ENCODE results near the gene STK32C.
A peak's percentile ranks its signal among the peaks of the same experiment; 100 is the strongest.

DNA sequence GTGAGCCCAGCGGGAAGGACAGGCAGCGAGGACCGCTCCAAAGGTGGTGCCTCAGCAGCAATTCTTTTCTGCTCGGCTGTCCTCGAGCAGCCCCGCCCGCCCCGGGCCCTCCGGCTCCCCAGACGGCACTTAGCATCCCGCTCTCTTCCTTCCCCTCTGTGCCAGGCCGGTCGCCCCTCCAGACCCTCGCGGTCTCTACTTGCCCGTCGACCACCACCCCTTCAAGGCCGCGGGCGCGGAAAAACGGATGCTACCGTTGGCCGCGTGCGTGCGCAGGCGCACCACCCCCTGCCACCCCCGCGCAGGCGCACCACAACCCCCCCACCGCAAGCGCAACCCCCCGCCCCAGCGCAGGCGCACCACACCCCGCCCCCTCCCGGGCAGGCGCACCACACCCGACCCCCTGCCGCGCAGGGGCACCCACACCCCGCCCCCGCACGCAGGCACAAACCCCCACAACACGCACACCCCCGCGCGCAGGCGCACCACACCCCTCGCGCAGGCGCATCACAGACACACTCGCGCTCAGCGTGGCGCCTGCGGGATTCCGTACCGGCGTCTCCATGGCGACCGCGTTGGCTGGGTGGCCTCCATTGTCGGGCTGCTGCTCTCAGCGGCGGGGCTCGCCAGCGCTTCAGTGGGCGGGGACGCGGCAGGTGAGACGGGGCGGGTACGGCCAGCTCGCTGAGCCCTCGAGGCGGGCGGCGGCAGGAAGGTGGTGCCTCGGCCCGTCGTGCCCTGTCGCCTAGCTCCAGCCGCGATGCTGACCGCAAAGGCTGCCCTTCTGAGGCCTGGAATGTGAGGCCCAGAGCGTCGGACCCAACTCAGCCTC is 24.1 kb upstream of the STK32C start, which contains the start of gene LRRC27:
- TF ChIP-seq, protein P1, sequence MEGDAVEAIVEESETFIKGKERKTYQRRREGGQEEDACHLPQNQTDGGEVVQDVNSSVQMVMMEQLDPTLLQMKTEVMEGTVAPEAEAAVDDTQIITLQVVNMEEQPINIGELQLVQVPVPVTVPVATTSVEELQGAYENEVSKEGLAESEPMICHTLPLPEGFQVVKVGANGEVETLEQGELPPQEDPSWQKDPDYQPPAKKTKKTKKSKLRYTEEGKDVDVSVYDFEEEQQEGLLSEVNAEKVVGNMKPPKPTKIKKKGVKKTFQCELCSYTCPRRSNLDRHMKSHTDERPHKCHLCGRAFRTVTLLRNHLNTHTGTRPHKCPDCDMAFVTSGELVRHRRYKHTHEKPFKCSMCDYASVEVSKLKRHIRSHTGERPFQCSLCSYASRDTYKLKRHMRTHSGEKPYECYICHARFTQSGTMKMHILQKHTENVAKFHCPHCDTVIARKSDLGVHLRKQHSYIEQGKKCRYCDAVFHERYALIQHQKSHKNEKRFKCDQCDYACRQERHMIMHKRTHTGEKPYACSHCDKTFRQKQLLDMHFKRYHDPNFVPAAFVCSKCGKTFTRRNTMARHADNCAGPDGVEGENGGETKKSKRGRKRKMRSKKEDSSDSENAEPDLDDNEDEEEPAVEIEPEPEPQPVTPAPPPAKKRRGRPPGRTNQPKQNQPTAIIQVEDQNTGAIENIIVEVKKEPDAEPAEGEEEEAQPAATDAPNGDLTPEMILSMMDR (IDR thresholded peaks at IDR 0.05): peak in 2 of 4 experiments; percentile 27 to 33
- TF ChIP-seq POLR2A (IDR thresholded peaks at IDR 0.05): peak; percentile 73

Measured in prostate gland (tissue), 2 donors.